Measurements from ENCODE around the gene SNED1.

DNA sequence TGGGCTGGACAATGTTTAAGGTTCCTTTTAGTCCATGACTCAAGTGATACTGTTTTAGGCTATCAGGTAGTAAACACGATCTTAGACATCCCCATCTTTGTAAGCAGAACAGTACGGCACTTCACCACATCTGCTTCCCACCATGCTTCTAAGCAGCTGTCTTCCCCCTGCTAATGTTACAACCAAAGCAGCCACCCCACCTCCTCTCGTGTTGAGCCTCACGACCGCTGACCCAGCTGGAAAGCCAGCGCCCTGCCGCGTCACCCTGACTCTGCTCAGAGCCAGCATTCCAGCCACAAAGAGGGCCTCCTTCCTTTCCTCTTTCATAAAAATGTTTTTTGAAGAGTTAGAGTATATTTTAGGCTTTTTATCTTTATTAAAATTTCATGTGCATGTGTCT, 94.3 kb downstream of the SNED1 start:
- TF ChIP-seq, protein P1, sequence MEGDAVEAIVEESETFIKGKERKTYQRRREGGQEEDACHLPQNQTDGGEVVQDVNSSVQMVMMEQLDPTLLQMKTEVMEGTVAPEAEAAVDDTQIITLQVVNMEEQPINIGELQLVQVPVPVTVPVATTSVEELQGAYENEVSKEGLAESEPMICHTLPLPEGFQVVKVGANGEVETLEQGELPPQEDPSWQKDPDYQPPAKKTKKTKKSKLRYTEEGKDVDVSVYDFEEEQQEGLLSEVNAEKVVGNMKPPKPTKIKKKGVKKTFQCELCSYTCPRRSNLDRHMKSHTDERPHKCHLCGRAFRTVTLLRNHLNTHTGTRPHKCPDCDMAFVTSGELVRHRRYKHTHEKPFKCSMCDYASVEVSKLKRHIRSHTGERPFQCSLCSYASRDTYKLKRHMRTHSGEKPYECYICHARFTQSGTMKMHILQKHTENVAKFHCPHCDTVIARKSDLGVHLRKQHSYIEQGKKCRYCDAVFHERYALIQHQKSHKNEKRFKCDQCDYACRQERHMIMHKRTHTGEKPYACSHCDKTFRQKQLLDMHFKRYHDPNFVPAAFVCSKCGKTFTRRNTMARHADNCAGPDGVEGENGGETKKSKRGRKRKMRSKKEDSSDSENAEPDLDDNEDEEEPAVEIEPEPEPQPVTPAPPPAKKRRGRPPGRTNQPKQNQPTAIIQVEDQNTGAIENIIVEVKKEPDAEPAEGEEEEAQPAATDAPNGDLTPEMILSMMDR (IDR thresholded peaks at IDR 0.05), result no peak
- TF ChIP-seq POLR2AphosphoS5 (IDR thresholded peaks at IDR 0.05) (no peak), POLR2A (IDR thresholded peaks at IDR 0.05) (no peak)

All from breast epithelium (tissue), 3 donors.